ENCODE results near the gene CEACAM19.
"Not testable (repeated sequence)": the region's sequence is repeated elsewhere in the genome, so short reads cannot be mapped to it uniquely, and the experiment has no call there.

The CEACAM19 gene

GRCh38 chr19:44720945-44721344 is 49.7 kb downstream of the CEACAM19 start:
- H3K4me1 ChIP-seq (ENCODE audit: insufficient read depth, insufficient read length), result peaks cover 4% of the 10 kb centered on the region
- TF ChIP-seq ZNF274 (IDR thresholded peaks at IDR 0.05; ENCODE audit: low read depth, low read length), result no peak
- TF ChIP-seq YY1 (IDR thresholded peaks at IDR 0.05; ENCODE audit: insufficient read depth, insufficient read length), result no peak
- TF ChIP-seq SUZ12 (IDR thresholded peaks at IDR 0.05; ENCODE audit: extremely low read depth, insufficient read depth, insufficient read length), result no peak
- no peak overlapping the region for H3K9ac ChIP-seq (ENCODE audit: insufficient read length, low read depth)
- H3K9me3 ChIP-seq (ENCODE audit: insufficient read depth, low read length), result no peaks in the 10 kb centered on the region
- no peak for DNase-seq (ENCODE audit: low read depth, low spot score)
- no peak overlapping the region for H3K4me3 ChIP-seq (ENCODE audit: insufficient read length, low read depth)
- H3K27me3 ChIP-seq (ENCODE audit: insufficient read depth, insufficient read length), result no peaks in the 10 kb centered on the region
- no peaks in the 10 kb centered on the region for H3K36me3 ChIP-seq (ENCODE audit: insufficient read depth, insufficient read length, low read length)

- not testable (repeated sequence) for H3K4me3 ChIP-seq (ENCODE audit: insufficient read length, low read depth); H3K9ac ChIP-seq (ENCODE audit: insufficient read length, low read depth); DNase-seq (ENCODE audit: low read depth, low spot score); H3K9me3 ChIP-seq (ENCODE audit: insufficient read depth, low read length); H3K27me3 ChIP-seq (ENCODE audit: insufficient read depth, insufficient read length); H3K36me3 ChIP-seq (ENCODE audit: insufficient read depth, insufficient read length, low read length); H3K4me1 ChIP-seq (ENCODE audit: insufficient read depth, insufficient read length)
These were observed 50.1 kb downstream of the CEACAM19 start for GRCh38 chr19:44721369-44721768.

DNA sequence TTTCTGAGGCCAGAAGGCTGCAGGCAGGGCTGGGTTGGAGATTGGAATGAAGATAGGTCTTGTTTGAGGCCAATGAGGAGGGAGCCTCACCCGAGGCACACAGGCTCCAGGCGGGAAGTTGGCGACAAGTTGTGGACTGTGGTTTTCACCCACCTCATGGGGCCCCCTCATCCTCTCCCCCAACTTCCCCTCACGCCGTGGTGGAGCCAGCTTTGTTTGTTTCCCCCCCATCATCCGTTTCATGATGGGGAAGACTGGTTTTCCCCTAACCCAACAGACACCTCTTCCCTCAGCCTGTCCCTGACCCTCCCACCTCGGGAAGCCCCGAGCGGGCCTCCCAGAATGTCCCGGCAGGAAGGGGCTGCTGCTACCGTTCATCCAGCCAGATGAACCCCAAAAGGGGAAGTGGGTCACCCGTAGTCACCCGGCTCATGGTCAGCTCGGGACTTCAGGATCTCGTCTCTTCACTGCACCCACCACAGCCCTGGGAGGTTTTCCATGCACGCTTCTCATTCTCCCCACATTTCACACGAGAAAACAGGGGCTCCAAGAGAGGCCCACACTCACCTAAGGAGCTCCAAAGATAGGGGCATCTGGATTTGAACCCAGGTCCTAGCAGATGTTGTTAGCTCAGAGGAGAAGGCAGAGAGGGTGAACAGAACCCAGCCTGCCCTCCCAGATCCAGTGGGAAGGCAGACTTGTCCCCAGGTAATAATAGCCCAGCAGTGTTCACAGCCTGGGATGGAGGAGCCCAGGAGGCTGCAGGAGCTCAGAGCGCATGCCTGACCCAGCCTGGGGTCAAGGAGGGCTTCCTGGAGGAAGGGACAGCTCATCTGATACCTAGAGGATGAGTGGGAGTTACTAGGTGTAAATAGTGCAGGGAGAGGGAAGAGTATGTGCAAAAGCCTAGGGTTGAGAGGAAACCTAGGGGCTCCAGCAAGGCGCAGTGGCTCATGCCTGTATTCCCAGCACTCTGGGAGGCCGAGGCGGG is 51.1 kb downstream of the CEACAM19 start:
- Histone ChIP-seq H3K9ac (ENCODE audit: insufficient read length, low read depth) (no peak overlapping the region), H3K27me3 (ENCODE audit: insufficient read depth, insufficient read length) (no peaks in the 10 kb centered on the region), H3K36me3 (ENCODE audit: insufficient read depth, insufficient read length, low read length) (no peaks in the 10 kb centered on the region), H3K4me1 (ENCODE audit: insufficient read depth, insufficient read length) (peaks cover 4% of the 10 kb centered on the region), H3K4me3 (ENCODE audit: insufficient read length, low read depth) (no peak overlapping the region), H3K9me3 (ENCODE audit: insufficient read depth, low read length) (no peaks in the 10 kb centered on the region)
- DNase-seq (ENCODE audit: low read depth, low spot score), result no peak
- TF ChIP-seq SUZ12 (IDR thresholded peaks at IDR 0.05; ENCODE audit: extremely low read depth, insufficient read depth, insufficient read length) (no peak), YY1 (IDR thresholded peaks at IDR 0.05; ENCODE audit: insufficient read depth, insufficient read length) (no peak), ZNF274 (IDR thresholded peaks at IDR 0.05; ENCODE audit: low read depth, low read length) (no peak)

- Histone ChIP-seq H3K4me1 (ENCODE audit: insufficient read depth, insufficient read length) (peaks cover 6% of the 10 kb centered on the region), H3K27me3 (ENCODE audit: insufficient read depth, insufficient read length) (no peaks in the 10 kb centered on the region), H3K9me3 (ENCODE audit: insufficient read depth, low read length) (no peaks in the 10 kb centered on the region), H3K4me3 (ENCODE audit: insufficient read length, low read depth) (no peak overlapping the region), H3K9ac (ENCODE audit: insufficient read length, low read depth) (no peak overlapping the region), H3K36me3 (ENCODE audit: insufficient read depth, insufficient read length, low read length) (no peaks in the 10 kb centered on the region)
- TF ChIP-seq YY1 (IDR thresholded peaks at IDR 0.05; ENCODE audit: insufficient read depth, insufficient read length), result no peak
- TF ChIP-seq ZNF274 (IDR thresholded peaks at IDR 0.05; ENCODE audit: low read depth, low read length), result no peak
- TF ChIP-seq SUZ12 (IDR thresholded peaks at IDR 0.05; ENCODE audit: extremely low read depth, insufficient read depth, insufficient read length), result no peak
- no peak for DNase-seq (ENCODE audit: low read depth, low spot score)
These were observed 52.1 kb downstream of the CEACAM19 start for GRCh38 chr19:44723299-44723951.

- H3K9me3 ChIP-seq (ENCODE audit: insufficient read depth, low read length), result no peaks in the 10 kb centered on the region
- H3K4me1 ChIP-seq (ENCODE audit: insufficient read depth, insufficient read length), result peaks cover 5% of the 10 kb centered on the region
- DNase-seq (ENCODE audit: low read depth, low spot score), result peak; percentile 56
- H3K4me3 ChIP-seq (ENCODE audit: insufficient read length, low read depth), result no peak overlapping the region
- TF ChIP-seq YY1 (IDR thresholded peaks at IDR 0.05; ENCODE audit: insufficient read depth, insufficient read length) (no peak), SUZ12 (IDR thresholded peaks at IDR 0.05; ENCODE audit: extremely low read depth, insufficient read depth, insufficient read length) (no peak), ZNF274 (IDR thresholded peaks at IDR 0.05; ENCODE audit: low read depth, low read length) (no peak)
- no peaks in the 10 kb centered on the region for H3K27me3 ChIP-seq (ENCODE audit: insufficient read depth, insufficient read length)
- H3K9ac ChIP-seq (ENCODE audit: insufficient read length, low read depth), result peak overlapping the region; percentile 44
- H3K36me3 ChIP-seq (ENCODE audit: insufficient read depth, insufficient read length, low read length), result no peaks in the 10 kb centered on the region
These were observed 52.7 kb downstream of the CEACAM19 start for GRCh38 chr19:44723952-44724319.

- no peak overlapping the region for H3K4me3 ChIP-seq (ENCODE audit: insufficient read length, low read depth)
- DNase-seq (ENCODE audit: low read depth, low spot score), result no peak
- H3K4me1 ChIP-seq (ENCODE audit: insufficient read depth, insufficient read length), result peaks cover 2% of the 10 kb centered on the region
These were observed 54.0 kb downstream of the CEACAM19 start for GRCh38 chr19:44725251-44725650.

DNA sequence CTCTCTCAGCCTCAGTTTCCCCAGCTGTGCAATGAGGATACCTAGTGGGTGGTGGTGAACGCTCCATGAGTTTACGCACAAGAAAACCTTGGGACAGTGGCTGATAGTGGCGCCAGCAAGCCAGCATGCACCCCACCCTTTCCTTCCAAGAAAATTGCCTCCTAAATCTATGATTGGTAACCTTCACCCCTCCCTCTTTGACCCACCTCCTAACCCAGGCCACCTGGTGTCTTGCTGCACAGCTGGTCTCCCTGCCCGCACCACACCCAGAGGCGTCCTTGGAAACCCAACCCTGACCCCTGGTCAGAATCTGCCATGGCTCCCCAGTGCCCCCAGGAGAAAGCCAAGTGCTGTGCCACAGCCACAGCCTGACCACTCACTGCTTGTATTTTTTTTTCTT is 54.4 kb downstream of the CEACAM19 start:
- no peak for TF ChIP-seq SUZ12 (IDR thresholded peaks at IDR 0.05; ENCODE audit: extremely low read depth, insufficient read depth, insufficient read length)
- no peak for TF ChIP-seq YY1 (IDR thresholded peaks at IDR 0.05; ENCODE audit: insufficient read depth, insufficient read length)
- no peak for TF ChIP-seq ZNF274 (IDR thresholded peaks at IDR 0.05; ENCODE audit: low read depth, low read length)
- Histone ChIP-seq H3K4me3 (ENCODE audit: insufficient read length, low read depth) (no peak overlapping the region), H3K36me3 (ENCODE audit: insufficient read depth, insufficient read length, low read length) (no peaks in the 10 kb centered on the region), H3K9me3 (ENCODE audit: insufficient read depth, low read length) (no peaks in the 10 kb centered on the region), H3K4me1 (ENCODE audit: insufficient read depth, insufficient read length) (peaks cover 2% of the 10 kb centered on the region), H3K27me3 (ENCODE audit: insufficient read depth, insufficient read length) (no peaks in the 10 kb centered on the region), H3K9ac (ENCODE audit: insufficient read length, low read depth) (no peak overlapping the region)
- DNase-seq (ENCODE audit: low read depth, low spot score), result no peak

More at GRCh38 chr19:44725251-44725650, 54.0 kb downstream of the CEACAM19 start:
- no peak for TF ChIP-seq SUZ12 (IDR thresholded peaks at IDR 0.05; ENCODE audit: extremely low read depth, insufficient read depth, insufficient read length)
- no peak for TF ChIP-seq YY1 (IDR thresholded peaks at IDR 0.05; ENCODE audit: insufficient read depth, insufficient read length)
- TF ChIP-seq ZNF274 (IDR thresholded peaks at IDR 0.05; ENCODE audit: low read depth, low read length), result no peak
- no peaks in the 10 kb centered on the region for H3K27me3 ChIP-seq (ENCODE audit: insufficient read depth, insufficient read length)
- H3K9ac ChIP-seq (ENCODE audit: insufficient read length, low read depth), result no peak overlapping the region
- H3K36me3 ChIP-seq (ENCODE audit: insufficient read depth, insufficient read length, low read length), result no peaks in the 10 kb centered on the region
- H3K9me3 ChIP-seq (ENCODE audit: insufficient read depth, low read length), result no peaks in the 10 kb centered on the region

Measured in NT2/D1 (cell line).